ENCODE measurements around the gene SERPINB6.

GRCh38 chr6:2967936-2968335 lies 3.4 kb downstream of the SERPINB6 start:
- TF ChIP-seq CTCF (IDR thresholded peaks at IDR 0.05): no peak
- no peak for TF ChIP-seq POLR2A (IDR thresholded peaks at IDR 0.05)

Measured in right lobe of liver (tissue), 4 donors.